ENCODE measurements around the gene CYBC1.

CYBC1 gene

GRCh38 chr17:82489851-82490511 lies 39.4 kb upstream of the CYBC1 start:
- Histone ChIP-seq H3K14ac (ENCODE audit: low read length) (no peak overlapping the region), H2AK5ac (ENCODE audit: low read depth, low read length) (no peak overlapping the region), H2BK5ac (ENCODE audit: low read length) (no peak overlapping the region), H3K27me3 (ENCODE audit: control insufficient read depth in 3 of 3, insufficient read depth in 3 of 3, low read depth in 1 of 3, low read length in 3 of 3) (no peaks in the 10 kb centered on the region), H3K18ac (ENCODE audit: low read length) (no peak overlapping the region), H2BK12ac (ENCODE audit: low read length) (no peak overlapping the region), H2AFZ (ENCODE audit: low read length) (no peak overlapping the region), H3K9me3 (replicated peaks in 1 of 2; ENCODE audit: control insufficient read depth in 2 of 2, insufficient read depth in 1 of 2, low read depth in 1 of 2, low read length in 2 of 2) (no peaks in the 10 kb centered on the region), H2BK15ac (ENCODE audit: low read length) (no peak overlapping the region), H2BK120ac (ENCODE audit: low read depth, low read length) (no peak overlapping the region), H3K4me2 (ENCODE audit: insufficient read depth, low read length, poor library complexity, severe bottlenecking) (no peak overlapping the region), H4K91ac (ENCODE audit: low read depth, low read length, poor library complexity) (no peak overlapping the region), H3K23ac (ENCODE audit: low read depth, low read length, poor library complexity) (no peak overlapping the region), H3K27ac (replicated peaks; ENCODE audit: low read length) (no peak overlapping the region), H3K4me3 (ENCODE audit: low read length in 2 of 2) (no peak overlapping the region), H4K8ac (ENCODE audit: low read depth, low read length) (no peak overlapping the region), H3K79me1 (ENCODE audit: low read depth, low read length) (peaks cover 2% of the 10 kb centered on the region), H3K36me3 (replicated peaks in 1 of 2; ENCODE audit: control insufficient read depth in 2 of 2, insufficient read depth in 2 of 2, low read length in 2 of 2) (peaks cover 26 to 46% of the 10 kb centered on the region in 2 donors), H3K9ac (ENCODE audit: low read depth, low read length, poor library complexity) (no peak overlapping the region), H3K4me1 (ENCODE audit: control insufficient read depth in 2 of 2, insufficient read depth in 1 of 2, low read depth in 1 of 2, low read length in 2 of 2) (peaks cover 0 to 8% of the 10 kb centered on the region in 2 donors), H3K4ac (ENCODE audit: low read length) (no peak overlapping the region)
- no CpG with 5 or more reads among the region's 21 CpGs for WGBS, 2 donors (ENCODE audit: extremely low coverage in 2 of 2, insufficient read length in 2 of 2, insufficient replicate concordance in 1 of 2)
- no peak for DNase-seq (ENCODE audit: low spot score)

- Histone ChIP-seq H3K79me1 (ENCODE audit: low read depth, low read length) (peaks cover 2% of the 10 kb centered on the region), H3K9me3 (replicated peaks in 1 of 2; ENCODE audit: control insufficient read depth in 2 of 2, insufficient read depth in 1 of 2, low read depth in 1 of 2, low read length in 2 of 2) (no peaks in the 10 kb centered on the region), H3K36me3 (replicated peaks in 1 of 2; ENCODE audit: control insufficient read depth in 2 of 2, insufficient read depth in 2 of 2, low read length in 2 of 2) (peaks cover 31 to 54% of the 10 kb centered on the region in 2 donors), H4K8ac (ENCODE audit: low read depth, low read length) (peak overlapping the region; percentile 32), H3K4me3 (ENCODE audit: low read length in 2 of 2) (no peak overlapping the region), H2BK120ac (ENCODE audit: low read depth, low read length) (no peak overlapping the region), H2AFZ (ENCODE audit: low read length) (no peak overlapping the region), H3K4me1 (ENCODE audit: control insufficient read depth in 2 of 2, insufficient read depth in 1 of 2, low read depth in 1 of 2, low read length in 2 of 2) (peaks cover 0 to 4% of the 10 kb centered on the region in 2 donors), H3K27ac (replicated peaks; ENCODE audit: low read length) (no peak overlapping the region), H3K4me2 (ENCODE audit: insufficient read depth, low read length, poor library complexity, severe bottlenecking) (no peak overlapping the region), H2BK15ac (ENCODE audit: low read length) (no peak overlapping the region), H3K9ac (ENCODE audit: low read depth, low read length, poor library complexity) (no peak overlapping the region), H3K18ac (ENCODE audit: low read length) (no peak overlapping the region), H2AK5ac (ENCODE audit: low read depth, low read length) (no peak overlapping the region), H3K27me3 (ENCODE audit: control insufficient read depth in 3 of 3, insufficient read depth in 3 of 3, low read depth in 1 of 3, low read length in 3 of 3) (no peaks in the 10 kb centered on the region), H2BK5ac (ENCODE audit: low read length) (no peak overlapping the region), H4K91ac (ENCODE audit: low read depth, low read length, poor library complexity) (no peak overlapping the region), H2BK12ac (ENCODE audit: low read length) (no peak overlapping the region), H3K14ac (ENCODE audit: low read length) (no peak overlapping the region), H3K4ac (ENCODE audit: low read length) (no peak overlapping the region), H3K23ac (ENCODE audit: low read depth, low read length, poor library complexity) (peak overlapping the region; percentile 71)
- WGBS, 2 donors (ENCODE audit: extremely low coverage in 2 of 2, insufficient read length in 2 of 2, insufficient replicate concordance in 1 of 2): no CpG with 5 or more reads among the region's 8 CpGs
- DNase-seq (ENCODE audit: low spot score): no peak
Measured at GRCh38 chr17:82489117-82489516, 38.6 kb upstream of the CYBC1 start.

GRCh38 chr17:82487910-82488309 lies 37.4 kb upstream of the CYBC1 start:
- H3K4ac ChIP-seq (ENCODE audit: low read length): no peak overlapping the region
- no peak overlapping the region for H2BK120ac ChIP-seq (ENCODE audit: low read depth, low read length)
- H2BK15ac ChIP-seq (ENCODE audit: low read length): no peak overlapping the region
- no peak overlapping the region for H3K4me3 ChIP-seq (ENCODE audit: low read length in 2 of 2)
- WGBS, 2 donors (ENCODE audit: extremely low coverage in 2 of 2, insufficient read length in 2 of 2, insufficient replicate concordance in 1 of 2): no CpG with 5 or more reads among the region's 14 CpGs
- H4K91ac ChIP-seq (ENCODE audit: low read depth, low read length, poor library complexity): no peak overlapping the region
- no peak overlapping the region for H2AK5ac ChIP-seq (ENCODE audit: low read depth, low read length)
- no peak overlapping the region for H3K27ac ChIP-seq (replicated peaks; ENCODE audit: low read length)
- H4K8ac ChIP-seq (ENCODE audit: low read depth, low read length): no peak overlapping the region
- H3K14ac ChIP-seq (ENCODE audit: low read length): no peak overlapping the region
- no peaks in the 10 kb centered on the region for H3K9me3 ChIP-seq (replicated peaks in 1 of 2; ENCODE audit: control insufficient read depth in 2 of 2, insufficient read depth in 1 of 2, low read depth in 1 of 2, low read length in 2 of 2)
- no peak overlapping the region for H2AFZ ChIP-seq (ENCODE audit: low read length)
- no peak for DNase-seq (ENCODE audit: low spot score)
- peaks cover 2% of the 10 kb centered on the region for H3K79me1 ChIP-seq (ENCODE audit: low read depth, low read length)
- no peak overlapping the region for H3K23ac ChIP-seq (ENCODE audit: low read depth, low read length, poor library complexity)
- no peak overlapping the region for H2BK12ac ChIP-seq (ENCODE audit: low read length)
- no peak overlapping the region for H3K9ac ChIP-seq (ENCODE audit: low read depth, low read length, poor library complexity)
- H3K4me2 ChIP-seq (ENCODE audit: insufficient read depth, low read length, poor library complexity, severe bottlenecking): no peak overlapping the region
- no peaks in the 10 kb centered on the region for H3K4me1 ChIP-seq (ENCODE audit: control insufficient read depth in 2 of 2, insufficient read depth in 1 of 2, low read depth in 1 of 2, low read length in 2 of 2)
- no peak overlapping the region for H2BK5ac ChIP-seq (ENCODE audit: low read length)
- no peaks in the 10 kb centered on the region for H3K27me3 ChIP-seq (ENCODE audit: control insufficient read depth in 3 of 3, insufficient read depth in 3 of 3, low read depth in 1 of 3, low read length in 3 of 3)
- peaks cover 39 to 66% of the 10 kb centered on the region in 2 donors for H3K36me3 ChIP-seq (replicated peaks in 1 of 2; ENCODE audit: control insufficient read depth in 2 of 2, insufficient read depth in 2 of 2, low read length in 2 of 2)
- H3K18ac ChIP-seq (ENCODE audit: low read length): no peak overlapping the region

GRCh38 chr17:82486231-82487094 lies 35.9 kb upstream of the CYBC1 start:
- Histone ChIP-seq H3K4me2 (ENCODE audit: insufficient read depth, low read length, poor library complexity, severe bottlenecking) (no peak overlapping the region), H3K4me1 (ENCODE audit: control insufficient read depth in 2 of 2, insufficient read depth in 1 of 2, low read depth in 1 of 2, low read length in 2 of 2) (no peaks in the 10 kb centered on the region), H2BK12ac (ENCODE audit: low read length) (no peak overlapping the region), H2BK15ac (ENCODE audit: low read length) (no peak overlapping the region), H3K27me3 (ENCODE audit: control insufficient read depth in 3 of 3, insufficient read depth in 3 of 3, low read depth in 1 of 3, low read length in 3 of 3) (no peaks in the 10 kb centered on the region), H4K8ac (ENCODE audit: low read depth, low read length) (no peak overlapping the region), H2AK5ac (ENCODE audit: low read depth, low read length) (no peak overlapping the region), H3K23ac (ENCODE audit: low read depth, low read length, poor library complexity) (peak overlapping the region; percentile 31), H3K9me3 (replicated peaks in 1 of 2; ENCODE audit: control insufficient read depth in 2 of 2, insufficient read depth in 1 of 2, low read depth in 1 of 2, low read length in 2 of 2) (no peaks in the 10 kb centered on the region), H3K27ac (replicated peaks; ENCODE audit: low read length) (no peak overlapping the region), H3K18ac (ENCODE audit: low read length) (no peak overlapping the region), H3K9ac (ENCODE audit: low read depth, low read length, poor library complexity) (peak overlapping the region; percentile 30), H3K79me1 (ENCODE audit: low read depth, low read length) (peaks cover 2% of the 10 kb centered on the region), H4K91ac (ENCODE audit: low read depth, low read length, poor library complexity) (no peak overlapping the region), H2BK5ac (ENCODE audit: low read length) (peak overlapping the region; percentile 53), H3K4me3 (ENCODE audit: low read length in 2 of 2) (peak overlapping the region in 1 of 2 donors; percentile 60), H3K4ac (ENCODE audit: low read length) (no peak overlapping the region), H2BK120ac (ENCODE audit: low read depth, low read length) (no peak overlapping the region), H3K36me3 (replicated peaks in 1 of 2; ENCODE audit: control insufficient read depth in 2 of 2, insufficient read depth in 2 of 2, low read length in 2 of 2) (peaks cover 49 to 81% of the 10 kb centered on the region in 2 donors), H2AFZ (ENCODE audit: low read length) (no peak overlapping the region), H3K14ac (ENCODE audit: low read length) (no peak overlapping the region)
- WGBS, 2 donors (ENCODE audit: extremely low coverage in 2 of 2, insufficient read length in 2 of 2, insufficient replicate concordance in 1 of 2): no CpG with 5 or more reads among the region's 13 CpGs
- no peak for DNase-seq (ENCODE audit: low spot score)

Data from neuronal stem cell (in vitro differentiated cells).